Cardiac muscle cell (in vitro differentiated cells and primary cell): ENCODE measurements around the gene HOXC5. TPM values are rescaled to one million over a fixed set of nuclear protein-coding genes. Genes with fewer than 3 reads are reported as not detected.

Source experiments
- DNase-seq, 2 donors: peaks; one replicate each; pipeline versions ENCODE4 v3.0.0 to v3.0.0-alpha.2; 2010 to 2017; ENCODE audit warnings: low read depth in 1 of 2, low spot score in 1 of 2
- H3K27ac ChIP-seq: fragments of 200-600 bp; sonication (generic); 2 replicates; pipeline ENCODE4 v1.5.1; 2016
- H3K27me3 ChIP-seq: fragments of 200-600 bp; sonication (generic); 2 replicates; pipeline ENCODE4 v1.6.0; 2016; ENCODE audit warnings: control low read depth
- H3K36me3 ChIP-seq: fragments of 200-600 bp; sonication (generic); 2 replicates; pipeline ENCODE4 v1.5.1; 2016; ENCODE audit warnings: control low read depth
- H3K4me1 ChIP-seq: fragments of 200-600 bp; sonication (generic); 2 replicates; pipeline ENCODE4 v1.8.1; 2017; ENCODE audit warnings: low read depth, mild to moderate bottlenecking, mixed run types
- H3K4me3 ChIP-seq: fragments of 200-600 bp; sonication (generic); 2 replicates; pipeline ENCODE4 v1.5.1; 2016; ENCODE audit warnings: mild to moderate bottlenecking
- H3K9me3 ChIP-seq: fragments of 200-600 bp; sonication (generic); 2 replicates; pipeline ENCODE4 v1.5.1; 2017; ENCODE audit warnings: low read depth, mild to moderate bottlenecking, control low read depth
- polyA plus RNA-seq: library from polyadenylated mRNA; unstranded; fragments of >200 nt; fragmentation: Nextera tagmentation; extraction: Ambion mirVana; gene quantifications from 2 replicates; pipeline ENCODE4 v1.2.1, GENCODE V29; 2016
- total RNA-seq: library from RNA; depleted of rRNA; stranded (reverse); fragments of >200 nt; gene quantifications from 2 replicates; pipeline ENCODE4 v1.2.3, GENCODE V29; 2016
- TF ChIP-seq, protein P1 (sequence below): IDR thresholded peaks from 2 replicates; pipeline ENCODE4 v1.5.1; 2012; ENCODE audit warnings: low read depth, mild to moderate bottlenecking, low read length

Gene HOXC5
- total and polyA plus RNA-seq, 2 experiments from 2014 or later: not detected

DNA sequence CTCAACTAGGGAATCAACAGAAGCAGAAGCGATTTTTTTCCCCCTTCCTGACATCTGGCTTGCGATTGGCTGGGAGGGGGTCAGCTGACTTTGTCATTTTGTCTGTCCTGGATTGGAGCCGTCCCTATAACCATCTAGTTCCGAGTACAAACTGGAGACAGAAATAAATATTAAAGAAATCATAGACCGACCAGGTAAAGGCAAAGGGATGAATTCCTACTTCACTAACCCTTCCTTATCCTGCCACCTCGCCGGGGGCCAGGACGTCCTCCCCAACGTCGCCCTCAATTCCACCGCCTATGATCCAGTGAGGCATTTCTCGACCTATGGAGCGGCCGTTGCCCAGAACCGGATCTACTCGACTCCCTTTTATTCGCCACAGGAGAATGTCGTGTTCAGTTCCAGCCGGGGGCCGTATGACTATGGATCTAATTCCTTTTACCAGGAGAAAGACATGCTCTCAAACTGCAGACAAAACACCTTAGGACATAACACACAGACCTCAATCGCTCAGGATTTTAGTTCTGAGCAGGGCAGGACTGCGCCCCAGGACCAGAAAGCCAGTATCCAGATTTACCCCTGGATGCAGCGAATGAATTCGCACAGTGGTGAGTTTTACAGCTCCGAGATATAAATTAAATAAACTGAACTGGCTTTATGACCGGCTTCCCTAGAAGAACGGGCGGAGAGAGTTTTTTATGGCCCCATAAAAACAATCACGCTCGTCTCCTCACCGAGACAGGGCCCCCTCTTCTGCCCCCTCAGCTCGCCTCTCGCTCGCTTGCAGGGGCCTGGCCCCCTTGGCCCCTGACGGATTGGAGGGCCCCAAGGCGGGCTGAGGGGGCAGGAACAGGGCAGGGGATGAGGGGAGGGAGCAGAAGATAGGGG is 4.3 kb upstream of the HOXC5 start, which contains the start of gene HOXC6:
Gene HOXC6 (plus strand): TSS at position 127 of the 888 bp plus-strand sequence. CDS start 82 bp downstream, at position 209.
- H3K4me3 ChIP-seq: no peak within 1 kb of the TSS
- no peaks in the 10 kb centered on the region for H3K9me3 ChIP-seq
- H3K4me1 ChIP-seq: peaks cover 2% of the 10 kb centered on the region
- no peak within 1 kb of the TSS for H3K27ac ChIP-seq
- no peaks in the 10 kb centered on the region for H3K36me3 ChIP-seq
- no peak for DNase-seq
- peaks cover 100% of the 10 kb centered on the region for H3K27me3 ChIP-seq
- TF ChIP-seq, protein P1, sequence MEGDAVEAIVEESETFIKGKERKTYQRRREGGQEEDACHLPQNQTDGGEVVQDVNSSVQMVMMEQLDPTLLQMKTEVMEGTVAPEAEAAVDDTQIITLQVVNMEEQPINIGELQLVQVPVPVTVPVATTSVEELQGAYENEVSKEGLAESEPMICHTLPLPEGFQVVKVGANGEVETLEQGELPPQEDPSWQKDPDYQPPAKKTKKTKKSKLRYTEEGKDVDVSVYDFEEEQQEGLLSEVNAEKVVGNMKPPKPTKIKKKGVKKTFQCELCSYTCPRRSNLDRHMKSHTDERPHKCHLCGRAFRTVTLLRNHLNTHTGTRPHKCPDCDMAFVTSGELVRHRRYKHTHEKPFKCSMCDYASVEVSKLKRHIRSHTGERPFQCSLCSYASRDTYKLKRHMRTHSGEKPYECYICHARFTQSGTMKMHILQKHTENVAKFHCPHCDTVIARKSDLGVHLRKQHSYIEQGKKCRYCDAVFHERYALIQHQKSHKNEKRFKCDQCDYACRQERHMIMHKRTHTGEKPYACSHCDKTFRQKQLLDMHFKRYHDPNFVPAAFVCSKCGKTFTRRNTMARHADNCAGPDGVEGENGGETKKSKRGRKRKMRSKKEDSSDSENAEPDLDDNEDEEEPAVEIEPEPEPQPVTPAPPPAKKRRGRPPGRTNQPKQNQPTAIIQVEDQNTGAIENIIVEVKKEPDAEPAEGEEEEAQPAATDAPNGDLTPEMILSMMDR: no peak

DNA sequence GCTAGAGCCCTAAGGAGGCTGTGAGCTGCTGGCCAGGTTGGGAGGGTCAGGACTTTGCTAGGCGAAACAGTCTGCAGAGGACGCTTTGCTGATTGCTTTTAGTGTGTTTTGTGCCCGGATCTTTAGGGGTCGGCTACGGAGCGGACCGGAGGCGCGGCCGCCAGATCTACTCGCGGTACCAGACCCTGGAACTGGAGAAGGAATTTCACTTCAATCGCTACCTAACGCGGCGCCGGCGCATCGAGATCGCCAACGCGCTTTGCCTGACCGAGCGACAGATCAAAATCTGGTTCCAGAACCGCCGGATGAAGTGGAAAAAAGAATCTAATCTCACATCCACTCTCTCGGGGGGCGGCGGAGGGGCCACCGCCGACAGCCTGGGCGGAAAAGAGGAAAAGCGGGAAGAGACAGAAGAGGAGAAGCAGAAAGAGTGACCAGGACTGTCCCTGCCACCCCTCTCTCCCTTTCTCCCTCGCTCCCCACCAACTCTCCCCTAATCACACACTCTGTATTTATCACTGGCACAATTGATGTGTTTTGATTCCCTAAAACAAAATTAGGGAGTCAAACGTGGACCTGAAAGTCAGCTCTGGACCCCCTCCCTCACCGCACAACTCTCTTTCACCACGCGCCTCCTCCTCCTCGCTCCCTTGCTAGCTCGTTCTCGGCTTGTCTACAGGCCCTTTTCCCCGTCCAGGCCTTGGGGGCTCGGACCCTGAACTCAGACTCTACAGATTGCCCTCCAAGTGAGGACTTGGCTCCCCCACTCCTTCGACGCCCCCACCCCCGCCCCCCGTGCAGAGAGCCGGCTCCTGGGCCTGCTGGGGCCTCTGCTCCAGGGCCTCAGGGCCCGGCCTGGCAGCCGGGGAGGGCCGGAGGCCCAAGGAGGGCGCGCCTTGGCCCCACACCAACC is 3.1 kb upstream of the HOXC5 start:
- Histone ChIP-seq H3K4me1 (peaks cover 4% of the 10 kb centered on the region), H3K27ac (no peak overlapping the region)
- DNase-seq: no peak

DNA sequence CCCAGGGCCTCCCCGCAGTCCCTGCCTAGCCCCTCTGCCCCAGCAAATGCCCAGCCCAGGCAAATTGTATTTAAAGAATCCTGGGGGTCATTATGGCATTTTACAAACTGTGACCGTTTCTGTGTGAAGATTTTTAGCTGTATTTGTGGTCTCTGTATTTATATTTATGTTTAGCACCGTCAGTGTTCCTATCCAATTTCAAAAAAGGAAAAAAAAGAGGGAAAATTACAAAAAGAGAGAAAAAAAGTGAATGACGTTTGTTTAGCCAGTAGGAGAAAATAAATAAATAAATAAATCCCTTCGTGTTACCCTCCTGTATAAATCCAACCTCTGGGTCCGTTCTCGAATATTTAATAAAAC is 2.4 kb upstream of the HOXC5 start:
- no peak for DNase-seq
- H3K4me1 ChIP-seq: peaks cover 4% of the 10 kb centered on the region
- H3K9me3 ChIP-seq: no peaks in the 10 kb centered on the region
- no peak overlapping the region for H3K4me3 ChIP-seq
- H3K27ac ChIP-seq: no peak overlapping the region
- peaks cover 100% of the 10 kb centered on the region for H3K27me3 ChIP-seq
- TF ChIP-seq, protein P1: no peak
- no peaks in the 10 kb centered on the region for H3K36me3 ChIP-seq

More for the DNA sequence above, 3.1 kb upstream of the HOXC5 start:
- no peak overlapping the region for H3K4me3 ChIP-seq
- no peaks in the 10 kb centered on the region for H3K36me3 ChIP-seq
- H3K9me3 ChIP-seq: no peaks in the 10 kb centered on the region
- H3K27me3 ChIP-seq: peaks cover 100% of the 10 kb centered on the region
- TF ChIP-seq, protein P1: no peak

DNA sequence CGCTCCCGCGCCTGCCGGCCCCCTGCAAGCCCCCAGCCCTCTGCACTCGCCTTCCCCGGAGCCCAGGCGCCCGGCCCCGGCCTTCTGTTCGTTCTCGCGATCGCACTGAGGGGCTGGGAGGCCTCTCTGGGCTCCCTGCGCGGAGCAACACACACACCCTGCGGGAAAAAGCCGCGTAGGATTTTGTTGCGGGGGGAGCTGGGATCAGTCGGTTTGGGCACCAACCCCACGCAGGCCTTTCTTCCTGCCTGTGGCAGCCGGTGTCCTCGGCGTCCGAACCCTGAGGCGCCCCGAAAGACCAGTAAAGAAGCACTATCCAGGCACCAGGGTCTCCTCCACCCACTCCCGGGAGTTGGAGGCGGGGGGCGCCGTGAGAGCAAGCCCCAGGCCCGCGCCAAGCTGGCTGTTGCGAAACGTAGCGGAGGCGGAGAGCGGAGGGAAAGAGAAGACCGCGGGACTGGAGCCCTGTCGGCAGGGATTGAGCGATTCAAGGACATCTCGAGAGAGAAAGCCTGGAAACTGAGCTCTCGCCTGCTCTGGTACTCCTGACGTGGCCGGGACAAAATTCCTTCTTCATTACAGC is 1.9 kb upstream of the HOXC5 start:
- peak overlapping the region; percentile 11 for H3K4me3 ChIP-seq
- DNase-seq: peak; percentile 41 to 43

DNA sequence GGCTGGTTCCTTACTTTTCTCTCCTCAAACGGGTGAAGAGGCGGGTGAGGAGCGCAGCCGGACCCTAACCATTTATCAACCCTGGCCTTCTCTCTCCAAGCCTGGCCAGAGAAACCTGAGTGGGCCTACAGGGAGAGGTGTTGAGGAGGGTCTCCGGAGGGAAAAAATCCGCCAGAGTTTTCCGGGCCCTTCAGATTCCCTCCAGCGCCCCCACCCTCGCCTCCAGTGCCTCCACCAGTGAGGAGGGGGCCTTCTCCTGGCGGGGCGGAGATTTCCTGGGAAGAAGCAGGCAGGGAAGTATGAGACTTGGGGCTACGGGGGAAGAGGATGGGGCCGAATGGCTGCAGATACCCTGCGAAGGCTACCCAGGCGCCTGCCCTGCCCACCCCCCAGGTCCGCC is 1.4 kb upstream of the HOXC5 start:
- Histone ChIP-seq H3K4me1 (peaks cover 4% of the 10 kb centered on the region), H3K9me3 (no peaks in the 10 kb centered on the region), H3K4me3 (no peak overlapping the region), H3K27ac (no peak overlapping the region), H3K36me3 (no peaks in the 10 kb centered on the region), H3K27me3 (peaks cover 100% of the 10 kb centered on the region)
- TF ChIP-seq, protein P1: no peak
- DNase-seq: no peak

More for the DNA sequence above, 1.9 kb upstream of the HOXC5 start:
- peaks cover 4% of the 10 kb centered on the region for H3K4me1 ChIP-seq
- TF ChIP-seq, protein P1: no peak
- peaks cover 100% of the 10 kb centered on the region for H3K27me3 ChIP-seq
- no peaks in the 10 kb centered on the region for H3K9me3 ChIP-seq
- no peaks in the 10 kb centered on the region for H3K36me3 ChIP-seq
- no peak overlapping the region for H3K27ac ChIP-seq
